Stimulated activated CD8-positive, alpha-beta memory T cell treated with anti-CD3 and anti-CD28 coated beads, Interleukin-12 subunit alpha, Interleukin-12 subunit beta, amount 100 ng/mL, for 24 hours (primary cell): ENCODE measurements around the gene F7.

Source experiments
- DNase-seq: peaks from one replicate; pipeline ENCODE4 v3.0.0-alpha.2; 2020; ENCODE audit errors: extremely low read depth

The F7 gene

DNA sequence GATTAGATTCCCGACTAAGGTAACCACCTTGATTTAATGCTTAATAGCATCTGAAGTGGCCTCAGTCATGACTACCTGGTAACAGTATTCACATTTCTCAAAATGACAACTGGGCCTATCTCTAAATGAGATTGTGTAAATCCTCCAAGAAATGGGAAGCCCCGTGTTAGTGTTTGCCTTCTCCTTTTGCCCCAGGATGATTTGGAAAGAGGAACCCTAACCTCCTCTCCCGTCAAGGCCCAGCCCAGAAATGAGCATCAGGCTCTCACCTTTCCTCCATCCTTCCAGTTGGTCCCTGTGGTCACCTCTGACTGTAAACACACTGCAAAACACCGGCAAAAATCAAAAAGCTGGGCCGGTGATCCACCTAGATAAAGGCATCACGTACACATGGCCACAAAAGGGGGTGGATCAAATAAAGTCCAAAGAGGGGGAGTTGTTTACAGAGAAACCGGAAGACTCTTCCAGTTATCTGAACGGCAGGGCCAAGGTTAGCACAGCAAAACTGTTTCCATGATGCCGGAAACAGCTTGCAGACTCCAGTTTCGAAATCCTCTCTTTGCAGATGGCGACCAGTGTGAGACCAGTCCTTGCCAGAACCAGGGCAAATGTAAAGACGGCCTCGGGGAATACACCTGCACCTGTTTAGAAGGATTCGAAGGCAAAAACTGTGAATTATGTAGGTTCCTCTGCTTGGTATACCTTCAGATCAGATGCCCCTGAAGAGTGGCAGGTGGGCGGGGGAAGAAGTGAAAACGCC lies 33.4 kb downstream of the F7 start:
- no peak for DNase-seq

DNA sequence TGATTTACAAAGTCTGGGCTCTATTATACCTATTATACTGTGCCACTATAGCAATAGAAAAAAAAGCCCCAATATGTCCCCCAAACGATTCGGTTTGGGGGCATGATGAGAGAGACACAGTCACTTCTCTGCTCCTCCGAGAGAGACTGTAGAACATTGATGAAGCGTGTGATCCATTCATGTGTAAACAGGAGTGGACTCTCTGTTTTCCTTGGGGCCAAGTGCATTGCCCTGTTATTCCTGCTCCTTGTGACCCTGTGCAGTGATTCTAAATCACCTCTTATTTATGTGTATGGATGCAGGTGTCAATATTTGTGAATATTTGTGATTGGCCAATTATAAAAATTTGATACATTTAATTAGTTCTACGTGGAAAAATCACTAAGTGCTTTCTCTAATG lies 34.0 kb downstream of the F7 start:
- DNase-seq = no peak

DNA sequence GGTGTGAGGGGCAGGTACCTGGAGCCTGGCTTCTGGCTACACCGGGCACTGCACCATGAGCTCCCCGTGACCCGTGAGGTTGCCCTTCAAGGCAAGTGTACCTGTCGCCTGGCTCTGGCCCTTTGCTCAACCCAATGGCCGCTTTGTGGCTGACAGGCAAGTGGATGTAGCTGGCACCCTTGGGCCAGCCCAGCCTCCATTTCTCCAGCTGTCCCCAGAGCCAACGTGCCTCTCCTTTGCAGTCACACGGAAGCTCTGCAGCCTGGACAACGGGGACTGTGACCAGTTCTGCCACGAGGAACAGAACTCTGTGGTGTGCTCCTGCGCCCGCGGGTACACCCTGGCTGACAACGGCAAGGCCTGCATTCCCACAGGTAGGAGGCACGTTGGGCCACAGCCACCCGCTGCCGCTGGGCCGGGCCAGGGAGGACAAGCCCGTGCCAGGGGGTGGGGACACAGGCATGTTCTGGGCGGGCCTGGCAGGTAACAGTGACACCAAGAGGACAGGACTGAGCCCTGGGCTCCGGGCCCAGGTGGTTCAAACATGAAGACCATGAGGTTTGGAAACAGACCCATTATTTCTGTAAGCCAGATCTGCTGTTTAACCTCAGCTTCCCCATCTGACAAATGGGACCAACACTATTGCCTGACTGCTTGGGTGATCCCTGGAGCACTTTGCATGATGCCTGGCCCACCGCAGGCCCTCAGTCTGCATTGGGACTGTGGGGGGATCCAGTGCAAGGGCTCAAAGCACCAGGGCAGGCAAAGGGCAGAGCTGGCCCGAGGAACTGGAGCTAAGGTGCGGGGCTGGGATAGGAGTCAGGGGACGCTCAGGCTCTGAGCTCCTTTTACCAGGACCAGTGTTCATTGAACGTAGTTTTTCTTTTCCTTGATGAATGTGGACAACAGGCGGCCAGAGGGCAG lies 35.3 kb downstream of the F7 start:
- DNase-seq = no peak

DNA sequence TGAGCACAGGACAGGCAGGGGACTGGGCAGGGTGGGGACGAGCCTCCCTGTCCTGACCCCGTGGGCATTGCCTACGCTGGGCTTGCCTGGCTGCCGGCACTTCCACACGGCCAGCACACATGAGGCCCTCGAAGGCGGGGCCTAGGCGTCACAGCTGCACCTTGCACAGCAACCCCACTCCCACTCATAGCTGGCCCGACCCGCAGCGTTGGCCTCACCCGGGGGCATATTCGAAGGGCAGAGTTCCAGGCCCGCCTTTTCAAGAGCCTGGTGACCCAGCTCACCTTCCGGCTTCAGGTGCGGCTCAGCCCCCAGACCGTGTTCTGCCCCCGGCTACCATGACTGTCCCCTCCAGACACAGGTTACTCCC lies 36.0 kb downstream of the F7 start:
- DNase-seq = no peak

DNA sequence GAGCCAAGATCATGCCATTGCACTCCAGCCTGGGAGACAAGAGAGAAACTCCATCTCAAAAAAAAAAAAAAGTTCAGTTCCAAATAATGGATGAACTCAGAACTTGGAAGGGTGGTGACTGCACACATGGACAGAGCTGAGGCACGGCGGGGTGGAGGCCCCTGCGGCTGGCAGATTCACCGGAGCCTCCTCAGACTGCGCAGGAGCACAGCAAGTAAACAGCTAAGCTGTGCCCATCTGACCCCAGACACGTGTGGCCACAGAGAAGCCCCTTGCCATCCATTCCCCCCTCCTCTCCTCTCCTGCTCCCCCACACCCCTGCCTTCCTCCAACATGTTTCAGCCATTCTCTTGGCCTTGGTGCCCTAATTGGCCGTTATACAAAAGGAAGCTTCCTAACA lies 37.3 kb downstream of the F7 start:
- no peak for DNase-seq

DNA sequence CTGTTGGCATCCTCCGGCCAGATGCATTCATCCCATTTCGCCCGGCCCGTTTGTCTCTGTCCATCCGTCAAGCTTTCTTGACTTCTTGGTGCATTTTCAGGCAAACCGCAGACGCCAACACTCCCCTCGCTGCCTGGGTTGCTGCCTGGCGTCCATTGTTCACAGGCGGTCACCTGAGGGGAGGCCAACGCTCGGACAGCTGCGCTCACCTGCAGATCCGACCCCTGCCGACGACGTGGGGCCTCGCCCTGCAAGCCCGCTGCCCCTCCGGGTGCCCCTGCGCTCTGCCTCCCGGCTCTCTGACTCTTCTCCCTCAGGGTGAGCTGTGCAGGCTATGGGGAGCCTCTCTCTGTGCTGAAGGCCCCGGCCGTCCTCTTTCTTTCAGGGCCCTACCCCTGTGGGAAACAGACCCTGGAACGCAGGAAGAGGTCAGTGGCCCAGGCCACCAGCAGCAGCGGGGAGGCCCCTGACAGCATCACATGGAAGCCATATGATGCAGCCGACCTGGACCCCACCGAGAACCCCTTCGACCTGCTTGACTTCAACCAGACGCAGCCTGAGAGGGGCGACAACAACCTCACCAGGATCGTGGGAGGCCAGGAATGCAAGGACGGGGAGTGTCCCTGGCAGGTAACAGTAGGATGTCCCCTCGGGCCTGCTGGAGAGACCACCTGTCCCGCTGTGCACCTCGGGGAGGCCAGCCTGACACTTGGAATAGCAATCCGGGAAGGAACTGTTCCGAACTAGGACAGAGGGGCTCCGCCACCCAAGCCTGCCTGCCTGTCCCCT lies 38.1 kb downstream of the F7 start:
- DNase-seq = no peak

DNA sequence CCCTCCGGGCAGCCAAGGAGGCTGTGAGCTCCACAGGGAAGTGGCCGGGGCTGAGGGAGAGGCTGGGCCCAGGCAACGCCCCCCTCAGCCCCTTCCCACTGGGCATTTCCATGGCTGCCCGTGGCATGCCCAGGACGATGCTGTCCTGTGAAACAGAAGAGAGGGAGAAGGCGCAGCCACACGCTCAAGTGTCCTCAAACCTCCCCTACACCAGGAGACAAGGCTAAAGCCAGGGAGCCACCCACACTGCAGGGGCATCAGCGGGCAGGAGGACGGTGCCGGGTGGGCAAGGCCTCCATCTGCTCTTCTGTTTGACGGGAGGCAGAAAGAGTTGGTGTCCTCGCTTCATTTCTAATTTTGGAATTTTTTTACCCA lies 38.7 kb downstream of the F7 start:
- DNase-seq = no peak

DNA sequence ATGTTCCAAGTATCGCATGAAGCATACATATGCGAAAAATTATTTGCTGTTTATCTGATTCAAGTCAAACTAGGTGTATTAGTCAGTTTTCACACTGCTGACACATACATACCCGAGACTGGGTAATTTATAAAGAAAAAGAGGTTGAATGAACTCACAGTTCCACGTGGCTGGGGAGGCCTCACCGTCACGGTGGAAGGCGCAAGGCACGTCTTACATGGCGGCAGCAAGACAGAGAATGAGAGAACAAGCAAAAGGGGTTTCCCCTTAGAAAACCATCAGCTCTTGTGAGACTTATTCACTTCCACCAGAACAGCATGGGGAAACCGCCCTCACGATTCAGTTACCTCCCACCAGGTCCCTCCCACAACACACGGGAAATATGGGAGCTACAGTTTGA lies 39.9 kb downstream of the F7 start:
- no peak for DNase-seq

DNA sequence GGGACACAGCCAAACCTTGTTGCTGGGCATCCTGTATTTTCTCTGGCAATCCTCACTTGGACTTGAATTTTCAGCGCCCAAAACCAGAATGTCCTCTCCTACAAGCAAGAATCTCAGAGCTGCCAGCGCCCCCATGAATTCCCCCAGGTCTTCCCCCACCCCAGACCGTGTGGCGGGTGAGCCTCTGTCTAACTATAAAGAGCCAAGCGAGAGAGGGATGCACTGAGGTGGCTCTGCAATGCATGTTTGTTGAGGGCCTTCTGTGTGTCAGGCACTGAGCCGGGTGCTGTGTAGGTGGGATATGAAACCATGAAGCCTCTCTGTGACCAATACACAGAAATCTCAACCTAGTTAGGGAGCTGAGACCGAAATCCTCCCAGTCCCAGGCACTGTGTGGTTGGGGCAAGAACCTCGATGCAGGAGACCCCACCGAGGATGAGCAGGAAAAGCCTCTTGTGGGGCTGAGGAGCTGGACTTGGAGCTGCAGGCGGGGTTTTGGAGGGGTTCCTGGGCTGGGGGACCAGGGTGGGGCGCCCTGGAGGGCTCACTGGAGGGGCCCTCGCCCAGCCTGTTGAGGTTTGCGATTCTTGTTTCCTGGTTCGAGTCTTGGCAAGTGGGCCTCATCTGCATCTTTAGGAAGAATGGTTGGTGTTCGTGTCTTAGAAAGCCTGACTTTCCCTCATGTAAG lies 40.5 kb downstream of the F7 start:
- DNase-seq = no peak

DNA sequence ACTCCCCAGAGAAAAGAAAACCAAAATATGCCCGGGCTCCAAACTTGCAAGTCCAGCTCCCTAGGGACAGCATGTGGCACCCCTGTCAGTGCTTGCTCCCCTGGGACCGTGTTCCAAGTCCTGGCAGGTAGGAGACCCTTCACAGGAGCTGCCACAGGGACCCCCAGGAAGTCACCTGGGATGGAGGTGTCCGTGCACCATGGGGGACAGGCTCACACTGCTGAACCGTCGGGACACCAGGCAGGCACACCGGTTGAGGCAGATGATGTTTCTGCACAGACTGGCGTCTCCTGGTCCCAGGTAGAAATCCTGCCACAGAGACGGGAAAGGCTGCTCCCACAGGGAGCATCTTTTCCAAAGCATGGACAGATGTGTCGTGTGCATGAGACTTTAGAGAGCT lies 41.2 kb downstream of the F7 start:
- DNase-seq = no peak

DNA sequence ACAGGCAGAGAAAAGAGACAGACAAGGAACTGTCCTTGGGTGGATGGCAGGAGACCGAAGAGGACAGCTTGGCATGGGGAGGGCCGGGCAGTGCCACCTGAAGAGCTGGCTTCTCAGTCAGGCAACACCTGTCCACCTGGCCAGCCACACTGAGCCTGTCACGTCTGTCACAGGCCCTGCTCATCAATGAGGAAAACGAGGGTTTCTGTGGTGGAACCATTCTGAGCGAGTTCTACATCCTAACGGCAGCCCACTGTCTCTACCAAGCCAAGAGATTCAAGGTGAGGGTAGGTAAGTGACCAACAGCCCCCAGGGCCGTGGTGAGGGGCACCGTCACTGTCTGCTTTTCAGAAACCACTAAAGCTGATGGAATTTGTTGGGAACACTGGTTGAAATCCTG lies 41.6 kb downstream of the F7 start:
- DNase-seq = no peak

DNA sequence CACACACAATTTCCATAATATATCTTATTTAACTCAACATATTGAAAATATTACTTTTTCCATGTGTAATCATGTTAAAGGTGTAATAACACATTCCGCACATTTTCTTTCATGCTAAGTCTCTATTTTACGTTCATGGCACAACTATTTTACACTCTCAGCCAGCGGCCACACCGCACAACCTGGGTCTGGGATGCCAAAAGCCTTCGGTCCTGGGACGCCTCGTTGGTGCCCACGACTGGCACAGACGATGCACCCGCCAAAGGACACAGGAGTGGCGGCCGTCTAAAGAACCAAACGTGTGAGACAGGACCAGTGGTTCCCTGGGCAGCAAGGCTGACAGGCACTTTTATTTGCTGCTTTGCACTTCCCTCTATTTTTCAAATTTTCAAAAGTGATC lies 42.8 kb downstream of the F7 start:
- no peak for DNase-seq

DNA sequence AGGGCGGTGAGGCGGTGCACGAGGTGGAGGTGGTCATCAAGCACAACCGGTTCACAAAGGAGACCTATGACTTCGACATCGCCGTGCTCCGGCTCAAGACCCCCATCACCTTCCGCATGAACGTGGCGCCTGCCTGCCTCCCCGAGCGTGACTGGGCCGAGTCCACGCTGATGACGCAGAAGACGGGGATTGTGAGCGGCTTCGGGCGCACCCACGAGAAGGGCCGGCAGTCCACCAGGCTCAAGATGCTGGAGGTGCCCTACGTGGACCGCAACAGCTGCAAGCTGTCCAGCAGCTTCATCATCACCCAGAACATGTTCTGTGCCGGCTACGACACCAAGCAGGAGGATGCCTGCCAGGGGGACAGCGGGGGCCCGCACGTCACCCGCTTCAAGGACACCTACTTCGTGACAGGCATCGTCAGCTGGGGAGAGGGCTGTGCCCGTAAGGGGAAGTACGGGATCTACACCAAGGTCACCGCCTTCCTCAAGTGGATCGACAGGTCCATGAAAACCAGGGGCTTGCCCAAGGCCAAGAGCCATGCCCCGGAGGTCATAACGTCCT lies 43.4 kb downstream of the F7 start:
- no peak for DNase-seq

DNA sequence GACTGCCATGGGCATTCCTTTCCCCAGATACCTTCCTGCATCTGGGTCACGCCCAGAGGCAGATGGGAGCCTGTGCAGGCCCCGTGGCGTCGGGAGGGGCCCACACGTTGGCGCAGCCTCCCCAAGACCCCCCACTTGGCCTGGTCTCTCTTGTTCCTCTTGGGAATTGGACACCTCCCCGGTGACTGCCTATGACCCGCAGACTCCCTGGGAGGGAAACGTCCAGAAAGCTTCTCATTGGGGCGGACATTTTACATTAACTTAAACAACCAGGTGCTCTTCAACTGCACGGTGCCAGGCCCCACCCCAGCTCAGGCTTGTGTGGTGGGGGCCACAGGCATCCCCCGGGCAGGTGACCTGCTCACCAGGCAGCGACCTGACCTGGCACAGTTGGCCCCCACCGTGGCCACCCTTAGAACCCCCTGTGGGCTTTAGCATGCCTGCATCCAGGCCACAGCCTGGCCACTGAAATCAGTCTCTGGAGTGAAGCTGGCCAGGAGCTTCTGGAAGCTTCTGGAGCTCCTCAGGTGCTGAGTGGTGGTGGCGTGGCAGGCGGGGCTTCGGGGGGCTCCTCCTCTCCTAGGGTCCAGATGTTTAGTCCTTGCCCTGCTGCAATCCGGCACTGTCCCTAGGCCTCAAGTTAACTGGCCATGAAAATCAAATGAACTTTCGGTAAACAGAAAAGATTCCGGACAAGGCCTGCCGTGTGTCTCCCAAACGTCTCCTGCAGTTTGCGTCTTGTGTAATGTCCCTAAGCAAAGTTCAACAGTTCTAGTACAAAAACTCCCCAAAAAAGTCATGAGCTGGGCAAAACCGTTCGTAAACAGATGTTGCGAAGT lies 44.3 kb downstream of the F7 start:
- no peak for DNase-seq

DNA sequence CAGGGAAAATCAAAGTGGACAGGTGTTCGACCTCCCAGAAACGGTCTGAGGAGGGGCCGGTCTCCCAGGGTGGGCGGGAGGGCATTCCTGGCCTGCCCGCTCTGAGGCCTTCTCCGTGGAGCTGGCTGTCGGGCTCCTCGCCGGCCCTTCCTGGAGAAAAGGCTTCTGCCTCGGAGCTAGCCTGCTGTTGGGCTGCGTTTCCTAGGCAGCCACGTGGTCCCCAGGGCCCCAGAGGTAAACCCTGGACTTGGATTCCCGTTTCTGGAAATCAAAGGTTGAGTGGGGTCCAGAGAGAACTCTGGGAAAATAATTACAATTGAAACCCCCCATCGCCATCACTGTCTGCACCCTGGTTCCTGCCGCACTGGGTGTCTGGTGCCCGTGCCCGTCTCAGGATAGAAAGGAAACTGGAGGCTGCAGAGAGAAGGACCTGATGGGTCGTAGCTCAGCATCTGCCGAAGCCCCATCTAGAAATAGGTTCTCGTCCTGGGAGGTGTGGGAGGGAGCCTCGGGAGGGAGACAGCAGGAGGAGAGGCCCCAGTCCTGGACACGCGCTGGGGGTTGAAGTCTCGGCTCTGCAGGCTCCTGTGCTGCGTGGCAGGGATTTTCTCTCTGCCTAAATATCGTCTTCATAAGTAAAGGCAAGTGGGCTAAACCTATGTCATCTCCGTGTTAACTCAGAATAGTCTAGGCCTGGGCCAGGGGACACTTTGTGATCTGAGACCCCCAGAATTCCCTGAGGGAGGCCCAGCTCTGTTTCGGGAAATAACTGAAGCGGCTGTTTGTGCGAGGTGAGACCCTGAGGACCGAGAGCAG lies 45.2 kb downstream of the F7 start:
- DNase-seq = no peak

DNA sequence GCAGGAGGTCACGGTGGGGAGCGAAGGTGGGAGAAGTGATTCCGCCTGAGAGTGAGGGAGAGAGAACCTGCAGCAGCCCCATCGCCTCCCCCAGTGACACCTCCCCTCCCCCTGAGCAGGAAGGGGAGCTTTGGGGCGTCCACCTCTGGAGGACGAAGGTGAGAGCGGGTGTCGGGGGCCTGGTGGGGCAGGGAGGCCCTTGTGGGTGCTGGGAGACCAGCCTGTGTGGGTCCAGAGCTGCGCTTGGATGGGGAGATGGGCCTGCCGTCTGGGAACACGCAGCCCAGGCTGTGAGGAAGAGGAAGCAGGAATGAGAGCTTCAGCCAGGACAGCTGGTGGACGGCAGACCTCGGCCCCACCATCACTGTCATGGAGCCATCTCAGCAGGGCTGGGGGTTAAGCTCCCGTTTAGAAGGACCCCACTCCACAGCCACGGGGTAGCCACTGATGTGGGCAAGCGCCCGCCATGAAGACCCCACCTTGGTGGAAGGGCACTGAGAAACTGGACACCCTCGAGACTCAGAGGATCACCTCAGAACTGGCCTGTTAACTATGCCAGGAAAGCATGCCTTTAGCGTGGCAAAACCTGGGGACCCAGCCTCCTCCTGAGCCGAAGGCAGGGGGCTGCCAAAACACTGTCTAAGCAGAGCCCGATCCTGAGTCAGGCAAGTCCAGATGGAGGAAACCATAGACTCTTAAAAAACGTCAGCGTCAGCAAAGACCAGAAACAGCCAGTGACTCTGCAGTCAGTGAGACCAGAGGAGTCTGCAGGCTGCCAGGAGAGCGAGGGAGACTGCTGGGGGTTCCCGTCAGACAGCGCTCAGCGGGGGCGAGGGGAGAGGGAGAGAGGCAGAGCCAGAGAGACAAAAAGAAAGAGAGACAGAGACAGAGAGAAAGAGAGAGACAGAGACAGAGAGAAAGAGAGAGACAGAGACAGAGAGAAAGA lies 46.4 kb downstream of the F7 start:
- no peak for DNase-seq

DNA sequence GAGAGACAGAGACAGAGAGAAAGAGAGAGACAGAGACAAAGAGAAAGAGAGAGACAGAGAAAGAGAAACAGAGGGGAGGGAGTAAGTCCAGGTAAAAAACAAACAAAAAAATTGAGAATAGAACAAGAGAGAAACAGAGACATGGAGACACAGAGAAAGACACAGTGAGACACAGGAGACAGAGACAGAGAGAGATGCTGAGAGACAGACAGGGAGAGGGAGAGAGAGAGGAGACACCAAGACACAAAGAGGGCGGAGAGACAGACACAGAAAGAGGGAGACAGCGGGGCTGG lies 47.0 kb downstream of the F7 start:
- no peak for DNase-seq

DNA sequence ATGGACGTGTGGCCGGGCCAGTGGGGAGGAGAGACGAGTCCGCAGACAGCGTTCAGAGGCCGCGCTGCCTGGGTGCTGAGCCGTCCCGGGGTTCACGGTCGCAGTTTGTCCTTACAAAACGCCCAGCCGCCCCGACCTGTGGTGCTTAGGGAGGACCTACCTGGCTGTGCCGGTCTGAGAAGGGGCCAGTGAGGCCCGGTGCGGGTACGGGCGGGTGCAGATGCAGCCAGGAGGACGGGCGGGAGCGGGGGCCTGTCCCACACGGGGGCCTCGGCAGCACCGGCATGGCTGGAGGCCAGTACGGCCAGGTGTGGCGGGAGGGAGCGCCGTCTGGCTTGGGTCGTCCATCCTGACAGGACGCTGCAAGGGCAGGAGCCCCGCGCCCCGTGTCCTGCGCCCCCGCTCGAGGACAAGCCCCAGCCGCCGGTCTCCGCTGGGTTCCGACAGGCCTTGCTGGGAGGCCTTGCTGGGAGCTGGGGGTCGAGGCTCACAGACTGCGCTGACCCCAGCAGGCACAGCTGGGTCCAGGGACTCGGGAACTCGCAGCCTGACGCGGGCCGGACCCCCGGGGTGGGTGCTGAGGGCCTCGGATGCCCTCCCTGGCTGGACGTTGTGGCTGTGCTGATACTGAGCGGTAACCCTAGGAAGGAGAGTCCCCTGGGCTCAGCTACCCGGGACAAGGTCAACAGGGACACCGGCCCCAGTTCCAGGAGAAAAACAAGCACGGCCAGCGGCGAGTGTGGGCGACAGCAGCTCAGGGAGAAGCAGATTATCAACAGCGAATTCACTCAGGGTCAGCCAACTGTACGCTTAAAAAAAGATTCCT lies 47.6 kb downstream of the F7 start:
- no peak for DNase-seq
